Middle frontal gyrus (tissue), 1 donor: ENCODE data around the gene RBP3.

Experiments
- DNase-seq: peaks from one replicate; pipeline ENCODE4 v3.0.0-alpha.2; 2015; ENCODE audit warnings: low spot score; ENCODE audit errors: extremely low spot score

RBP3 gene

GRCh38 chr10:47397256-47397655 lies 49.1 kb downstream of the RBP3 start:
- DNase-seq: no peak

- no peak for DNase-seq
Measured at GRCh38 chr10:47400251-47400650, 52.1 kb downstream of the RBP3 start.

GRCh38 chr10:47400786-47401185 lies 52.6 kb downstream of the RBP3 start:
- no peak for DNase-seq

GRCh38 chr10:47401210-47401609 lies 53.0 kb downstream of the RBP3 start:
- DNase-seq: no peak

- DNase-seq: no peak
Measured at GRCh38 chr10:47401874-47402640, 53.9 kb downstream of the RBP3 start.

GRCh38 chr10:47402641-47403301 lies 54.6 kb downstream of the RBP3 start:
- no peak for DNase-seq

GRCh38 chr10:47403446-47404318 lies 55.5 kb downstream of the RBP3 start:
- DNase-seq: no peak

GRCh38 chr10:47404446-47404845 lies 56.3 kb downstream of the RBP3 start:
- DNase-seq: no peak

GRCh38 chr10:47404937-47405336 lies 56.8 kb downstream of the RBP3 start:
- DNase-seq: no peak

- no peak for DNase-seq
Measured at GRCh38 chr10:47405857-47406547, 57.8 kb downstream of the RBP3 start.

- DNase-seq: no peak
Measured at GRCh38 chr10:47406548-47406869, 58.3 kb downstream of the RBP3 start.

- no peak for DNase-seq
Measured at GRCh38 chr10:47406870-47407691, 58.9 kb downstream of the RBP3 start.
